ENCODE results near the gene CDKN2B-AS1.

The CDKN2B-AS1 gene

DNA sequence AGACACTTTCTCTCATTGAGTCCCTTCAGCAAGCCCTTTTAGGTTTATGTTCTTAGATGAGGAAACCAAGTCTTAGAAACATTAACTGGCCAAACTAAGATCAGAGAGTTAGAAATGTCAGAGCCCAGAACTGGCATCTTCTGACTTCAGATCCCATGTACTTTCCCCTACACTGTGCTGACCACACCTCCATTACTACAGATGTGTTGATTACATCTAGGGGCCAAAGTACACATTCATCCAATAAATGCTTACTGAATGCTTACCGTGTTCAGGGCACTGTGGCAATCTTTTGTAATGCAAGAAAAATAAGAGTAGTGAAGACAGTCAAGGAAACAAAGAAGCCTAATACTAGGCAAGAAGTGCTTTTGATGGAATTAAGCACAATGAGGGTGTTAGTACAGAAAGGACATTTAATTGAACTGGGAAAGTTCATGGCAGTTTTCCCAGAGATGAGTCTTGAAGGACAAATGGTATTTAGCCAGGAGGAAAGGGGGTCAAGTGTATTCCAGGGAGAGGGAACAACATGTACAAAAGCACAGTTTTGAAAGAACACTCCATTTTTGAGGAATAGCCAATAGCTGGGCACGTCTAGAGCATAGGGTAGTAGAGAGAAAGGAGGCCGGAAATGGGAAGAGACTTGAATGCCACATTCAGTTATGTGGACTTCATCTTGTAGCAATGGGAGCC, 104.2 kb downstream of the CDKN2B-AS1 start:
- ChIA-PET CTCF (no interaction called here), POLR2A (ENCODE audit: low non-redundant PET) (no interaction called here)
- TF ChIP-seq, protein P1, sequence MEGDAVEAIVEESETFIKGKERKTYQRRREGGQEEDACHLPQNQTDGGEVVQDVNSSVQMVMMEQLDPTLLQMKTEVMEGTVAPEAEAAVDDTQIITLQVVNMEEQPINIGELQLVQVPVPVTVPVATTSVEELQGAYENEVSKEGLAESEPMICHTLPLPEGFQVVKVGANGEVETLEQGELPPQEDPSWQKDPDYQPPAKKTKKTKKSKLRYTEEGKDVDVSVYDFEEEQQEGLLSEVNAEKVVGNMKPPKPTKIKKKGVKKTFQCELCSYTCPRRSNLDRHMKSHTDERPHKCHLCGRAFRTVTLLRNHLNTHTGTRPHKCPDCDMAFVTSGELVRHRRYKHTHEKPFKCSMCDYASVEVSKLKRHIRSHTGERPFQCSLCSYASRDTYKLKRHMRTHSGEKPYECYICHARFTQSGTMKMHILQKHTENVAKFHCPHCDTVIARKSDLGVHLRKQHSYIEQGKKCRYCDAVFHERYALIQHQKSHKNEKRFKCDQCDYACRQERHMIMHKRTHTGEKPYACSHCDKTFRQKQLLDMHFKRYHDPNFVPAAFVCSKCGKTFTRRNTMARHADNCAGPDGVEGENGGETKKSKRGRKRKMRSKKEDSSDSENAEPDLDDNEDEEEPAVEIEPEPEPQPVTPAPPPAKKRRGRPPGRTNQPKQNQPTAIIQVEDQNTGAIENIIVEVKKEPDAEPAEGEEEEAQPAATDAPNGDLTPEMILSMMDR (conservative IDR thresholded peaks at IDR 0.05; ENCODE audit: low read depth), result no peak
- DNase-seq (ENCODE audit: low spot score), result no peak
- H3K27ac ChIP-seq, result no peak overlapping the region

DNA sequence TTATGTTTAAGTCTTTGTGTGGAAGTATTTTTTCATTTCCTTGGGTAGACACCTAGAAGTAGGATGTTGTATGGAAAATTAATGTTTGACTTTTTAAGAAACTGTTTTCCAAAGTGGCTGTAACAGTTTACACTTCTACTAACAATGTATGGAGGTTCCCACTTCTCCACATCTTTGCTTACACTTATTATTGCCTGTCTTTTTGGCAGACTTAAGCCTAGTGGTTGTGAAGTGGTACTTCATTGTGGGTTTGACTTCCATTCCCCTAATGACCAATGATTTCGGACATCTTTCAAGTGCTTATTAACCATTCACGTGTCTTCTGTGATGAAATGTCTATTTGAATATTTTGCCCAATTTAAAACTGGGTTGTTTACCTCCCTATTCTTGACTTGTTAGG, 106.0 kb downstream of the CDKN2B-AS1 start:
- H3K27ac ChIP-seq, result no peak overlapping the region
- ChIA-PET CTCF (interaction anchor here (0.7 kb wide), 1 partner anchor 9 kb away, joined by 3 read pairs; no protein-coding TSS in a partner anchor), POLR2A (ENCODE audit: low non-redundant PET) (no interaction called here)
- TF ChIP-seq, protein P1 (conservative IDR thresholded peaks at IDR 0.05; ENCODE audit: low read depth), result no peak
- no peak for DNase-seq (ENCODE audit: low spot score)

DNA sequence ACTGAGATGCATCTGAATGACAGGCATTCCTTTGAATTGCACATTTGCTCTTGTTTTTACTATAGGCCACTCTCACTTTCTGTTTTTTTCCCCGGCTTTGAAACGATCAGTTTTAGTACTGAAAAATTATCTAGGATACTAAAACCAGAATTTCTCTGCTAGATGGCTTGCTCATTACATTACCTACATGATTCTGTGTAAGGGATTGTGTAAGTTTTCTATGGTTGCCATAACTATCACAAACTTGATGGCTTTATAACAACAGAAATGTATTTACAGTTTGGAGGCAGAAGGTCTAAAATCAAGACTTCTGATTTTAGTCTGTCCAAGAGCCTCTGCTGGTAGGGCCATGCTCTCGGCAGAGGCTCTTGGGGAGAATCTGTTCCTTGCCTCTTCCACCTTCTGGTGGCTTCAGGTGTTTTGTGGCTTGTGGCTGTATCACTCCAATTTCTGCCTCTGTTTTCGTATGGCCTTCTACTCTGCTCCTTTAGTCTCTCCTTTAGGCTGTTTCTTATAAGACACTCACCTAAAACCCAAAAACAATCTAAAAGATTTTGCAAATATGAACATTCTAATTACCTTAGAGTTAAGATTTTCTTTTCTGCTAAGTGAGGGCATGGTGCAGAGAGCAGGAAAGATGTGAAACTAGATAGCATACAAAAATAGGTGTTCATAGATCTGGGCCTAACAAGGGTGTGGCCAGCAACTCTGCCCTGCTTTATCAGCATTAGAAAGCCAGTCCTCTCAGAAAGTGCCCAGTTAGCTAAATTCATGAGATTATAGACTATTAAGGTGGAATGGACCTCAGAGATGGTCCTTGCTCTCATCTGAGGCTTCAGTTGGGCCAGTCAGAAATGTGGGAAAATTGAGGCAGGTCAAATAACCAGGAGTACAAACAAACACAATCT, 107.8 kb downstream of the CDKN2B-AS1 start:
- H3K27ac ChIP-seq, result peak overlapping the region; percentile 85
- TF ChIP-seq, protein P1 (conservative IDR thresholded peaks at IDR 0.05; ENCODE audit: low read depth), result no peak
- ChIA-PET CTCF (interaction anchor here (0.5 to 1.2 kb wide), 4 partner anchors 41 to 172 kb away, joined by 3 to 5 read pairs (median 4); no protein-coding TSS in a partner anchor), POLR2A (ENCODE audit: low non-redundant PET) (interaction anchor here (1.5 kb wide), 1 partner anchor 94 kb away, joined by 4 read pairs; no protein-coding TSS in a partner anchor)
- DNase-seq (ENCODE audit: low spot score), result no peak

DNA sequence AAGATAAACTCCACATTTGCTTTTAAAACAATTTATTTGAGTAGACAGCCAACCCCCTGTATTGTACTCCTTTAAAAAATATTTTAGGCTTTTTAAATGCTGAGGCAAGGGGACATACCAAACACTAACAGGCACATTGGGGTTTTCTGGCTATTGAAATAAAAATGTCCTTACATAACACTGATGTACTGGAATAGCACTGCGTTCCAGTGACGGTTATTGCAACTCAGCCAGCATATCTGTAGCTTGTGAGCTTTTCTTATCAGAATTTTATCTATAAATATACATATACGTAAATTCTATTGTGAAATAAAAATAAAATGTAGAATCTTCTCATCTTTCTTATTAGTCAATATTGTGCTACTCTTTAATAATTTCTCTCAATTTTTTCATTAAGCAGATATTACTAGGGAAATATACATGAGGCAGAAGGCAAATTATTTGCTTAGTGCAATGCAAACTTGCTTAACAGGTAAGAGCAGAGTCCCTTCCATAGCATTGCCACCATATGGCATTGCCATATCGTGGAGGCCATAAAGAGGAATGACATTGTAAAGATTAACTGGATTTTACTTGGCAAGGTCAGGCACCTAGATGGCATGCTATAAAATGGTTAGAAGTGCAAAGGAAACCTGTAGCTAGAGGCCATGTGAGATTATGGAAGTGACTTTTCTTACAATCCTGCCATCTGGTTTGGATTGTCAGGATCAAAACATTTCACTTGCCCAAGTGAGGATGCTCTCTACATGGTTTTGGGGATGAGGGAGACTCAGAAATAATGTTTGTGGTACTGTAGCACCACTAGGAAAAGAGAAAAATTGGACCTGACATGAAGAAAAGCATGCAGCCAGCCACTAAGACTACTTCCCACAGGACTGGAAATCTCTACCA, 109.3 kb downstream of the CDKN2B-AS1 start:
- DNase-seq (ENCODE audit: low spot score), result no peak
- ChIA-PET CTCF (interaction anchor here (0.6 to 1.1 kb wide), 4 partner anchors 19 to 104 kb away, joined by 3 to 5 read pairs (median 4); no protein-coding TSS in a partner anchor), POLR2A (ENCODE audit: low non-redundant PET) (interaction anchor here (1.5 kb wide), 1 partner anchor 95 kb away, joined by 4 read pairs; no protein-coding TSS in a partner anchor)
- TF ChIP-seq, protein P1 (conservative IDR thresholded peaks at IDR 0.05; ENCODE audit: low read depth), result no peak
- peak overlapping the region; percentile 85 for H3K27ac ChIP-seq

DNA sequence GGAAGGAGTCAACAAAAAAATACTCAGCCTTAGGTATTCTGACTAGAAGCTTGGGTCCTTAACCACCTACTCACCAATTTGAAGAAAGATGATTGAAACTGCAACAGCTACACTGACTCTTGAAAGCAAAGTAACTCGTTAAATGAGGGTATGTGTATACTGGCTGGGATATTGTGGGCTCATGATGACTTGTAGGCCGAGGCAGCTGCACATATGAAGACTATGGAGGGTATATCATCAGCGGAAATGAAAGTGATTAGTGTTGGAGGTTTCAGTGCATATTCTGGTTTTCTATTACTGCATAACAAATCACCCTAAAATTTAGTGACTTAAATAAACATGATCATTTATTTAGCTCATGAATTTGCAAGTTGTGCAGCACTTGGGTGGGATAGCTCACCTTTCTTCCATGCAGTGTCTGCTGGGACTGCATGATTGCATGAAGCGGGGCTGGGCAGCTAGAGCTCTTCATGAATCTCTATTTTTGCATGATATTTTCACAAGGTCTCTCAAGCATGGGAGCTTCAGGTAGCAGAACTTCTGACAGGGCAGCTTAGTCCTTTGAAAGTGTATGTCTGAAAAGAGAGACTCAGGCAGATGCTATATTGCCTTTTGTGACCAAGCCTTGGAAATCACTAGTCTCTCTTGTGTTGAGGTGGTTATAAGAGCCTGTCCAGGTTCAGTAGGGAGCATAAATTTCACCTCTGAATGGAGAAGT, 110.6 kb downstream of the CDKN2B-AS1 start:
- no peak overlapping the region for H3K27ac ChIP-seq
- no peak for DNase-seq (ENCODE audit: low spot score)
- POLR2A ChIA-PET (ENCODE audit: low non-redundant PET), result interaction anchor here (0.5 kb wide), 1 partner anchor 303 kb away, joined by 3 read pairs; the partner anchor contains the start of gene MTAP
- CTCF ChIA-PET, result interaction anchor here (0.6 kb wide), 2 partner anchors 45 to 86 kb away, joined by 3 to 4 read pairs; no protein-coding TSS in a partner anchor
- TF ChIP-seq, protein P1 (conservative IDR thresholded peaks at IDR 0.05; ENCODE audit: low read depth), result no peak
